DMS 273 treated with DMSO at 0.1 percent for 48 hours (cell line): ENCODE measurements around the gene FADS6.
"Not testable (repeated sequence)": the region's sequence is repeated elsewhere in the genome, so short reads cannot be mapped to it uniquely, and the experiment has no call there.

Experiments used
- DNase-seq: peaks from one replicate; lab custom pipeline; 2025; lab: John Stamatoyannopoulos, UW

Gene FADS6

DNA sequence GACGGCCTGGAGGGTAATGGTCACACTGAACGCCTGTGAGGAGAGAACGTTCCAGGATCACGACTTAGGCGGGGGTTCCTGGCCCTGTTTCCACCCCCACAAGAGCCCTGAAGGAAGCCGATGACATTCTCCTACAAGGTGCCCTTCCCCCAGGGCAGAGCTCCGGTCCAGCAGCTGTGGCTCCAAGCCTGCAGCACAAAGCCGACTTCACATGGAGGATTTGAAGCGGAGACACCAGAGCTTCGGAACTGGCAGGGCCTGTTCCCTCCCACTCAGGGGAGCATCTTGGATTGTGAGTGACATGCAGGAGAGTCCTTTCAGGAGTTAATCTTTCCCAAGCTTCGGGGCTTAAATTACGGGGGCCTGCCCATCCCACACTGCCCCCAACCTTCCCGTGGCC is 5.0 kb downstream of the FADS6 start:
- DNase-seq: no peak

DNA sequence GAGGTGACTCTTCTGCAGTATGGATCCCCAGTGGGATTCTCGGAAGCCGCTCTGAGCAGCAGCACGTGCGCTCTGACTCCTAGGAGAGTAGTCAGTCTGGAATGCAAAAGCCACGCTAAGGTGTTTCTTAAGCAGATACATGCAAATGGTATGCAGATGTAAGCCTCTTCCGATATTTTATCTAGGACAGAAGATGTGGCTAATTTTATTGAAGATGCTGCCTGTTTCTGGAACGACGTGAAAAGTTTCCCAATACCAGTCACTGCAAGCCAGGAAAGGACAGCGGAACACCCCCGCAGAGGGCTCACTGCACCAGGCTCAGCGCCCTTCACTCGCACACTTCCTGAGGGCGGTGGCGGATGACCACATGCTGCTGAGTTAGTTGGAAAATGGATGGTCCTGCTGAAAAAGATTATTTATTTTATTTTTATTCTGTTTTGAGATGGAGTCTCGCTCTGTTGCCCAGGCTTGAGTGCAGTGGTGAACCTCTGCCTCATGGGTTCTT is 10.1 kb downstream of the FADS6 start:
- DNase-seq: no peak

DNA sequence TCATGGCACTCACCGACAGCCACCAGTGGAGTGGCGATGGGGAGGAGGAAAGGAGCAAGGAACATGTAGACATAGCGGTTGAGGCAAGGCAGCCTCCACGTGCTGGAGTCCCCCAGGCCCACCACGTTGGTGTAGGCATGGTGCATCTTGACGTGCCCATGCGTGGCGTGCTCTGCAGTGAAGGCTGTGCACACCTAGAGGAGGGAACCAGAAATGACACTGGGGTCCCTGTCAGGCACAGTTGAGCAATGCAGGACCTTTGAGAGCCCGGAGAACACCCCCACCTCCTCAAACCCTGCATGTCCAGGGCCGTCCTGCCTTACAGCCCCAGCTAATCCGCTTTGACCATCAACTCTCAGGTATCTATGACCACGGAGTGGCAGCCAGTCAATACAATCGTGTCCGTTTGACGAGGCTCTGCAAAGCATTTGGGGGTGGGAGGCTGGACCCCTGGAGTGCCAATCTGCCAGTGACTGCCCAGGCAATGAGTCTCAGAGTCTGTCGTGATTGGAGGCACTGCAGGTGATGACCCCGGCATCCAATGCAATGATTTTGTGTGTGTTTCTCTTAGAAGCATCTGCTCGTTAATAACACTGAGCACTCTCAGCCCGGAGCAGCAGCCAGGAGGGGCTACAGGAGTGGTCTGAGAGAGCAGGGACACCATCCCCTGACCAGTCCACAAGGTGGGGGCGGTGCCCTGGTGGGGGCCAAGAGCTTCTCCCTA is 10.8 kb downstream of the FADS6 start:
- no peak for DNase-seq

DNA sequence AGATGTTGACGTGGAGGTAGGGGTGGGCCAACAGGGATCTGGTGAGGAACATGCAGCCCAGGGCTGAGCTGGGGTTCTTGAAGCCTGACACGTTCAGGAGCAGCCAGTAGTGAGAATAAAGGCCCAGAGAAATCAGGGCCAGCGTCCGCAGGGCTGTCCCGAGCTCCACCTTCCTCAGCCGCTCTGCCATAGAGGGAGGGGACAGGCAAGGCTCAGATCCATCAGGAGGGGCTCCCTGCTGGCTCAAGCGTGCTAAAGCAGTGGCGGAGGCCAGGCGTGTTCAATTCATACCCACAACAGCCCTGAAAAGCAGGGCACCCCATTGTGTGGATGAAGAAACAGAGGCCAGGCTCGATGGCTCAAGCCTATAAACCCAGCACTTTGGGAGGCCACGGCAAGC is 12.4 kb downstream of the FADS6 start:
- DNase-seq: no peak

DNA sequence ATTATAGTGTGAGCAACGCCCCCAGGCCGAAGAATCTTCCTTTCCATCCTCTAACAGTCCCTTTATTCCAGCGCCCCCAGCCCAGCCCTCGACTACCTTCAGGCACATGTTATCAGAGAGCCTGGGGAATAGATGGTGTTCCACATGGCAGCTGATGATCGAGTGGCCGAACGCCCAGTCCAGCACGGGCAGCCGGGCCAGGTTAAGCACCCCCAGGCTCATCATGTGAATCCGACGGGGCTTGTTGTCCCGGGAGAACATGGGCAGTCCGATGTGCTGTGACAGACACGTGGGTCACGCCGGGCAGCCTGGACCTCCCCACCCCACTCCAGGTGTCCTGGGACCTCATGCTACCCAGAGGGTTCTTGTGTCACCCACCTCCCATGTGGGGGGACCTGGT is 14.1 kb downstream of the FADS6 start:
- DNase-seq: no peak

DNA sequence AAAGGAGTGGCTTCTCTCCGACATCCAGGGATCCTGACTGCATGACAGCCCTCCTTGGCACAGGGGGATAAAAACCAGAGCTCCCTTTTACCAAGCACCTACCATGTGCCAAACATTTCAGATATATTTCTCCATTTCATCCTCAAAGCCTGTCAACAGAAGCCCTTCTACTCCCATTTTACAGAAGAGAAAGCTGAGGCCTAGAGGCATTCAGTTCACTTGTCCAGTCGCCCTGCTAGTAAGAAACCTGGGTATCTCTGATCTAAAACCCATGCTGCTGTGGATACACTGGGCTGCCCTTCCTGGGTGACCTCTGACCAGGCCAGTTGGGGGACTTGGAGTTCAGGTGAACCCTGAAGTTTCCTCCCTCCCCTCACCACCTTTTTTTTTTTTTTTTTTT is 14.8 kb downstream of the FADS6 start:
- no peak for DNase-seq

DNA sequence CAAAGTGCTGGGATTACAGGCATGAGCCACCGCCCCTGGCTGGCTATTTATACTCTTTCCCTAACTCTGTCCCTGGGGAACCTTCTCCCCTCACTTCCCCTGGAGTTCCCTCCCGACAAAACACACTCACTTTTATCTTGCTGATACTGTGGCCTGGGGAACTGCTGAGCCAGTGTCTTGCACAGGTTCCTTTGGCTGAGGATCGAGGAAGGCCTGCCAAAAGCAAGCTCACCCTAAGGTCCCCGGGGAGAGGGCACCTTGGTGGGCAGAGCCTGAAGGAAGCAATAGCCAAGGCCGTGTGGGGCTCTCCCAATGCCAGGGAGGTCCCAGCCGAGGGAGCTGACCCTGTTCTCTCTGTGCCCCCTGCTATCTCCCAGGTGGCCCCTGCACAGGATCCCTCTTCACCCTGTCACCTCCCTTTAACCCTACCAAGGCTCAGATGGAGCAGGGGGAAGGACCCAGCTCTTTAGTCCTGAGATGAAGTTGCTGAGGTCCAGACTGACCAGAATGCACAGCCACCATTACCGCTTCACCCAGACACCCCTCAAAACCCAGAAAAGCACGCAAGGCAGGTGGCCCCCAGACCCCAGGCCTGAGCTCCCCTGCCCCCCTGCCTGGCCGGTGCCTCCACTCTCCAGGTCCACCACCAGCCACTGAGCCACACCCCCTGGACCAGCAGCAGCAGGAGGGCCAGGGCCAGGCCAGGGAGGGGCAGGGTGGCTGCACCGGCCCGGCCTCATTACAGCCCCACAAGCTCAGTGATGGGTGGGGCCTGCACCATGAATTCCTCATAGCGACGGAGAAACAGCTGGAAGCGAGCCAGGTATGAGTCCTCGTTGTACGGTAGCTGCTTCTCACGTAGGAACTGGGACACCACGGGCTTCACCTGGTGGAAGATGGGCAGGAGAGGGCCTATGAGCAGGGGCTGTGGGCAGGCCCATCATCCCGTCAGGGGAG is 15.6 kb downstream of the FADS6 start:
- DNase-seq: no peak

DNA sequence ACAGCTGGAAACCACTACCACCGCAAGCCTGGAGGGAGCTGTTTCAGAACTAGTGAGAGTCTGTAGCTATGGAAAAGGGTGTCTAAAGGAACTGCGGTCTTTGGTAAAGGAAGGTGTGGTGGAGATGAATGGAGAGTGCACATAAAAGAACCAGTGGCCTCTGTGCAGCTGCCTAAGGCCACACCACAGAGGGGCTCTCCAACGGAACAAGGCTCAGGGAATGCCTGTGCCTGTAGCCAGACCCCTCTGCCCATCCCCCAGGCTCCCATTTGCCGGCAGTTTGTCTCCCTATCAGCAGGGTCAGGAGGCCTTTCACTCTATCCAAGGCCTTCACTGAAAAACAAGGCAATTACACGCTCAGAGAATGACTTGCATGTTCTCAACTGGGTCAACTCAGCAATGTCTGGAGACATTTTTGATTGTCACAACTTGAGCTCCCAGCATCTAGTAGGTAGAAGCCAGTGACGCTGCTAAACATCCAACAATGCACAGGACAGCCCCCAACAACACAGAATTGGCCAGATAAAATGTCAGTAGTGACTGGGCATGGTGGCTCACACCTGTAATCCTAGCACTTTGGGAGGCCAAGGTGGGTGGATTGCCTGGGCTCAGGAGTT is 17.3 kb downstream of the FADS6 start:
- no peak for DNase-seq

DNA sequence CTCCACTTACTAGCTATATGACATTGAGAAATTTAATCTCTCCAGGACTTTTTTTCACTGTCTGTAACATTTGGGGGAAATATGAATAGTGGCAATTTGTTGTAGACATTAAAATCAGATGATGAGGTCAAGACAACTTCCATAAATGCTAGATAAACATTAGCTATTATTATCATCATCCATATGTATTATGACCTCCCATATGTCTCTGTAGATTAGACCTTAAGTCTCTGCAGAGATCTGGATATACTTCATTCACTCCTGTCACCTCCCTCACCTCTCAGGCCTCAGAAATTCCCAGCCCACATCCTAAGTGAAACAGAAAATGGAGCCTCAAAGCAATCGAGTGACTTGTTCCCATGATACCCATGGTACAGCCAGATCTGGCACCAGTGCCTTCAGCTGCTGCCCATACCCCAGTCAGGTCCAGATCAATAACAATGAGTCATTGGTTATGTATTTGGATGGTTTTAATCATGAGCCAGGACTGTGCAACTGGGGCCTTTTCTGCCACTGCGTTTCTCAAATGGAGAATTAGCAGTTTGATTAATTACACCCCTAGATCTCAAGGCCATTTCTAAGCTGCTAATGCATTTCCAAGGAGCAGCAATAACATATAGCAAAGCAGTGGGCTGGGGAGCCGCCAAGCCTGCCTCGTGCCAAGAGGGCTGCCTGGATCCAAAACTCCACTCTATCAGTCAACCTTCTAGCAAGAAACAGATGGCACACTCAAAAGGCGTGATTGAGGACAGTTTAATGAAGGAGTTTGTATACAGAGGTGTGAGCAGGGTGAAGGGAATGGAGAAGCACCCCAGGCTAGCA is 18.1 kb downstream of the FADS6 start:
- peak; percentile 74 for DNase-seq

DNA sequence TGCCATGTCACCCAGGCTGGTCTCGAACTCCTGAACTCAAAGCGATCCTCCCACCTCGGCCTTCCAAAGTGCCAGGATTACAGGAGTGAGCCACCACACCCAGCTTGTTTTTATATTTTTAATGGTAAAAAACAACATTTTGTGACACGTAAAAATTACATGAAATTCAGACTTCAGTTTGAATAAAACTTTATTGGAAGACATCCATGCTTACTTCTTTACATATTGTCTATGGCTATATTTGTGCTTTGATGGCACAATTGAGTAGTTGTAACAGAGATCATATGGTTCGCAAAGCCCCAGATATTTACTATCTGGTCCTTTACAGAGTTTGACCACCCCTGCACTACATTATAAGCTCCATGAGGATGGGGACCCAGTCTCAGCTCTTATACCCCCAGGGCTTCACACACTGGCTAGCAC is 18.8 kb downstream of the FADS6 start:
- DNase-seq: no peak

DNA sequence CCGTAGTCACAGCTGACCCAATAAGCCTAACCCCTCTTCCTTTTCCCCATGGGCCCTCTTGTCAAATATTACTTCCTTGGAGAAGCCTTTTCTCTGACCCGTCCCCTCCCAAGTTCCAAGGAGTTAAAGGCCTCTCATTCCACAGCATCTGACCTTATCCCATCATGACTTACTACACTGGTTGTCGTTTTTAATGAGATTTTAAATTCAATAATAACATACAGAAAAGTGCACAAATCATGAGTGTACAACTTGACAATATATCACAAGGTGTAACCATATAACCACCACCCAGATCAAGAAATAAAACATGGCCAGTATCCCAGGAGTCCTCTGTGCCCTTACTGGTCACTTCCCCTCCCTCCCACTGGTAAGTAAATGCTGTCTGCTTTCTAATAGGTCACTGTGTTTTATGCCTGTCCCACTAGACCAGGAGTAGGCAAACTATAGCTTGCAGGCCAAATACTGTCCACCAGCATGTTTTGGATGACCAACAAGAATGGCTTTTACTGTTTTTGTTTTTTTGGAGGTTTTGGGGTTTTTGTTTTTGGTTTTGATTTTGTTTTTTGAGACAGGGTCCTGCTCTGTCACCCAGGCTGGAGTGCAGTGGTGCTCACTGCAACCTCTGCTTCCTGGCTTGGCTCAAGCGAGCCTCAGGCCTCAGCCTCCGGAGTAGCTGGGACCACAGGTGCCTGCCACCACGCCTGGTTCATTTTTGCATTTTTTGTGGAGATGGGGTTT is 19.4 kb downstream of the FADS6 start:
- DNase-seq: no peak

DNA sequence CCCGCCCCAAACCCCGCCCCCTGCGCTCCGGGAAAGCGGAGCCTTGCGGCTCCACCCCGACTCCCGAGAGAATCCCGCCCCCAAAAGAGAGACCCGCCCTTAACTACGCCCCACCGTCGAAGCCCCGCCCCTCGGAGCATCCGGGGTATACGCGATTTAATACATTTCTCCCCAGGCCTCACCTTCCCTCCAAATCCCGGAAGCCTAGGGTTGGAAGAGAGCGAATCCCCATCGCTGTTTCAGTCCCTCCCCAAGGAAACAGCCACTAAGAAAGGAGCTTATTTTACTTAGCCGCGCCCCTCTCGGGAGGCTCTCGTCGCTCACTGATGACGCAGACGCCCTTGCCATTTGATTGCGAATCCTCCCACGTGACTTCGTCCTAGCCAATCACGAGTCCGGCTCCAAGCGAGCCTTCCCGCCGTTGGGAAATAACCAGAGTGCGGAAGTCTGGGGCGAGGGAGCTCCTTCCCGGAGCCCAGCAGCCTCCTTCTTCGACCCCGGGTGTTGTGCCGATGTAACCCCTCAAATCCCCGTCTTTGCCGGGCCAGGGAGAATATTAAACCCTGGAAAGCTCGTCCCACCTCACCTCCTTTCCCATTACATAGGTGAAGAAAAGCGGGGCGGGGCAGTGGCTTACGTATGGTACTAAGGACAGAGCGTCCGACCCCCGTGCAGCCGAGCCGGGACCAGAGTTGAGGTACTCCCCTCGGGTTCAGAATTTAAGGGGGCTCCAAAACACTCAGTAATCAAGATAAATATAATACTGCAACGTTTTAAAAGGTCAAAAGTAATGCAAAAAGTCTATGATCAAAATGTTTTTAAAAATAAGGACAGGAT is 20.2 kb downstream of the FADS6 start:
- peak; percentile 98 for DNase-seq

DNA sequence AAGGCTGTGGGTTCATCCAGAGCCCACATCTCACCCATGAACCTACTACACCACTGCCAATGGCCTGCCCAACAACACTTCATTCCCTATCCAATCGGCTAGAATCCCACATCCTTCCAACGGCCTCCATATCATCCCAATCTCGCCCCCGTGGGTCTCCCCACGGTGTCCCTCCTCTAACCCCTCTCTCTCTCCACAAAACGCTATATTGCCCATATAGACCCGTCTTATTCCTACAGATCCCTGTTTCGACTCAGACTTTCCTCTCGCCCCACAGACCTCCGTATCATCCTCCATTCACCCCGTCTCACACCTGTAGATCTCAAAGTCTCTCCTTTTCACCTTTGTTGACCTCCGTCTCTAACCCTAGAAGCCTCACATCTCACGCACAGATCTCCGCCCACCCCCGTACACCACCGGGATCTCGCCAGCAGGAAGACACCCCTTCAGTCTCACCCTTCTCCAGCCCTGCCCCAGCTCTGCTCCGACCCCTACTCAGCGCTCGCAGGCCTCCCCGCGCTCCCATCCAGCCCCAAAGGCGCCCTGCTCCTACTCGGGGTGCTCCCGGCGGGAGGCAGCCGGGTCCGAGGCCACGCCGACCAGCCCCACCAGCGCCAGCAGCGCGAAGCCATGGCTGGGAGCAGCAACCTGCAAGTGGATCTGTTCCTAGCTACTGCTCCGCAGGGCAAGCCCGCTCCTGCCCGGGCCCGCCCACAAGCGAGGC is 21.0 kb downstream of the FADS6 start, which contains the start of gene FDXR:
Gene FDXR (minus strand): TSS at position 682 of the 724 bp plus-strand sequence. CDS start 50 bp downstream, at position 632.
- no peak for DNase-seq

DNA sequence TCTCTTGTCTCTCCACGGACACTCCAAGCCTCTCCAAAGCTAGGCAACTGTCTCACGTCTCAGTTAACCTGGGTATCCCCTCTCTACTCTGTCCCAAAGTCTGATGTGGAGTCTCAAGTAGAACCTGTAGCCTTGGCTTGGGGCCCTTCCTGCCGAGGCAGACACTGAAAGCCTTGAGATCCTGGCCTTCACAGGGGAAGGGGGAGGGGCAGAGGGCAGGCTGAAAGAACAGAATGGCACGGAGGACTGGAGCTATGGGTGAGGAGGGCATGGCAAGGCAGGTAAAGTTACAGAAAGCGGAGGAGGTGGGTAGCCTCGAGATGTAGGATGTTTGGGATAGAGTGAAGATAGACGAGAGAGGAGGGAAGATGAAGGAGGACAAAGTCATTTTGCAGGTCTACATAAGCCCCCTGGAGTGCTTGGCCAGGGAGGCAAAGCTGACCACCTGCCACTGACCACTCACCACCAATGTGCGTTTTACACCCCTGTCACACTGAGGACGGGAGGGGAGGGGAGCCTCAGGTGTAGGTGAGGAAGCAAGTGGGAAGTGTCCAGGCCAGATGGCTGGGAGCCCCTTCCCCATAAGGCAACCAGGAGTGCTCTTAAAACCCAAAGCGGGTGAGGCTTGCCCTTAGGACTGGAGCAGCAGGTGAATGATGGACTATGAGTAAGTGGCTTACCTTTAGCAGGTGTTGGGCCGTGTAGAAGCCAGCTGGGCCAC is 21.9 kb downstream of the FADS6 start:
- DNase-seq: no peak

DNA sequence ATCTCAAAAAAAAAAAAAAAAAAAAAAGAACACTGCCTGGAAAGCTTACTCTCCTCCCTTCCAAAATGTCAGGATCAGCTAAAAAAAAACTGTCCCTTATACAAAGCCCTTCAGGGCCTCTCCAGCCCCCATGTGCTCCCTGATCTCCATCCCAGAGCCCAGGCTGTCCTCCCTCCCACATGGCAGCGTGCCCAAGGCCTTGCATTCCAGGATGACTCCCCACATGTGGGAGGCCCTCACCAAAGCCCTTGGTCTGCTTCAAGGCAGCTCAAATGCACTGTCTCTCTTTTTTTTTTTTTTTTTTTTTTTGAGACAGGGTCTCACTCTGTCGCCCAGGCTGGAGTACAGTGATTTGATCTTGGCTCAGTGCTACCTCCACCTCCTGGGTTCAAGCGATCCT is 22.9 kb downstream of the FADS6 start:
- no peak for DNase-seq

DNA sequence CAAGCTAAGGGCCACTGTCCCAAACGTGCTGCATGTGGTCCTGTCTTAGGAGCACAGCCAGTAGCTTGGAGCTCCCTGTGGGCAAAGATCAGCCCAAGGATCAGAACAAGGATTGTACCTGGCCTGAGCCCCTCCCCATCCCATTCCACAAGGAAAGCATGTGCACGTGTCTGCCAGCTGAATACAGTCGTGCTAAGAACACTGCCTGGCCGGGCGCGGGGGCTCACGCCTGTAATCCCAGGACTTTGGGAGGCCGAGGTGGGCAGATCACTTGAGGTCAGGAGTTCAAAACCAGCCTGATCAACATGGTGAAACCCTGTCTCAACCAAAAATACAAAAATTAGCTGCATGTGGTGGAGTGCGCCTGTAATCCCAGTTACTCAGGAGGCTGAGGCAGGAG is 23.4 kb downstream of the FADS6 start:
- not testable (repeated sequence) for DNase-seq

DNA sequence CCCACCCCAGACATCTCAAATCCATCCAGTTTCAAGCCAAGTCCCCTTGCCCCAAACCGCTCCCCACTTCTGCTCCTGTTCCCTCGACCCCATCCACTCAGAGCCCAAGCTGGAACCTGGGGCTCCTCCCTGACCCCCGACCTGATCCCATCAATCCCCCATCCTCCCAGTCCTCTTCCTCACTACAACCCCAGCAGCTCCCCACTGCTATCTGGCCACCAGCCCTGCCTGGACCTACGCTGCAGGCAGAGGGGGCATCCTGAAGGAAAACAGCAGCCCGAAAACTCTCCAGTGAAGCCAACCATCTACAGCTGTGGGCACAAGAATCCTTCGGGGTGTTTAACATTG is 24.6 kb downstream of the FADS6 start:
- DNase-seq: no peak

DNA sequence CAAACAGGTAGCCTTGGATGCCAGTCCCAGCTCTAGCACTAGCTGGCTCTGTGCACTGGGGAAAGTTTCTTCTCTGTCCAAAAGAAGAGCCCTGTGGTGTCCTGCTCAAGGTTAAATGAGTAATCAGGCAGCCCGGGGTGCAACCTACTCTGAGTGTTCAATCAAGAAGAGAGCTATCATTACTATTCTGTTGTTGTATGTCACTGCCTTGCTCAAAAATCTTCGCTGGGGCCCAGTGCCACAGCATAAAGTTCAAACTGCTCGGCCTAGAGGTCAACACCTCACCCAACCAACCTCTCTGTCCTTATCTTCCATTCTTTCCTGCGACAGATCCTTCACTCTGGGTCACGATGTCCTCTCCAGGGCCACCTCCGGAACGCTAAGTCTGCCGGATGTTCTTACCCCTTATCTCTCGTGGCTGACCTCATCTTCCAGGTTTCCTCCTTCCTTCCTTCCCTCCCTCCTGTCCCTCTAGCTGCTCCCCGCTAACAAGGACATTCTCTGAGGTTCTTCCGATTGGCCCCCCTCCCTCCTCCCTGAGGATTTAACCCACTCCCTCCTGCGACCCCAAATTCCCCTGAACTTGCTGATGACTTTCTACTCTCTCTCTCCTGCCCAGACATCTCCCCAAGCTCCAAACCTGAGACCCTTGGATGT is 25.1 kb downstream of the FADS6 start:
- DNase-seq: no peak
